ENCODE measurements around the gene CAPN1. TPM values are rescaled to one million over a fixed set of nuclear protein-coding genes. Genes with fewer than 3 reads are reported as not detected.
"Not testable (repeated sequence)": the region's sequence is repeated elsewhere in the genome, so short reads cannot be mapped to it uniquely, and the experiment has no call there.

The CAPN1 gene
- total RNA-seq, 1 experiment from 2014 or later: 256 TPM

GRCh38 chr11:65248184-65248710 lies 66.5 kb downstream of the CAPN1 start:
- CTCF ChIA-PET: interaction anchor here (1.1 kb wide), 1 partner anchor 43 kb away, joined by 3 read pairs; no protein-coding TSS in a partner anchor
- H3K36me3 ChIP-seq (ENCODE audit: control insufficient read depth, insufficient read depth, low read length); ATAC-seq; H3K27me3 ChIP-seq (ENCODE audit: control insufficient read depth, insufficient read depth, low read length); in situ Hi-C loops (cut with HindIII; ENCODE audit: low pct_unique_long_range_greater_than_20kb, low sequenced_read_pairs); H3K4me3 ChIP-seq (ENCODE audit: low read depth in 2 of 2, low read length in 2 of 2); DNase-seq (ENCODE audit: low read depth, low spot score); BruUV-seq (replicated peaks); H3K27ac ChIP-seq (ENCODE audit: low read length); intact Hi-C loops (cut with micrococcal nuclease; ENCODE audit: unreplicated experiment); H3K4me1 ChIP-seq (ENCODE audit: control insufficient read depth, insufficient read depth, low read length); POLR2A ChIA-PET; H3K9me3 ChIP-seq (ENCODE audit: control insufficient read depth, insufficient read depth, low read depth, low read length): not testable (repeated sequence)

GRCh38 chr11:65251476-65251875 lies 69.7 kb downstream of the CAPN1 start:
- ChIA-PET CTCF (interaction anchor here (1.5 to 1.7 kb wide), 2 partner anchors 11 to 26 kb away, joined by 7 read pairs; partner anchors contain the start of gene POLA2), POLR2A (no interaction called here)
- no TSS peak for BruUV-seq (replicated peaks)

More at GRCh38 chr11:65251476-65251875, 69.7 kb downstream of the CAPN1 start:
- DNase-seq (ENCODE audit: low read depth, low spot score): no peak
- intact Hi-C loops (cut with micrococcal nuclease; ENCODE audit: unreplicated experiment): no loop called here
- no peaks in the 10 kb centered on the region for H3K9me3 ChIP-seq (ENCODE audit: control insufficient read depth, insufficient read depth, low read depth, low read length)
- no peaks in the 10 kb centered on the region for H3K4me1 ChIP-seq (ENCODE audit: control insufficient read depth, insufficient read depth, low read length)
- H3K36me3 ChIP-seq (ENCODE audit: control insufficient read depth, insufficient read depth, low read length): no peaks in the 10 kb centered on the region
- no peak overlapping the region for H3K27ac ChIP-seq (ENCODE audit: low read length)
- in situ Hi-C loops (cut with HindIII; ENCODE audit: low pct_unique_long_range_greater_than_20kb, low sequenced_read_pairs): no loop called here
- no peak for ATAC-seq
- TF ChIP-seq REST (IDR thresholded peaks at IDR 0.05; ENCODE audit: insufficient read depth in 1 of 2, low read depth in 2 of 2, low read length in 1 of 2): no peak
- TF ChIP-seq CTCF (IDR thresholded peaks at IDR 0.05): no peak
- TF ChIP-seq POLR2AphosphoS5 (IDR thresholded peaks at IDR 0.05; ENCODE audit: low read depth, low read length): no peak
- no peak for TF ChIP-seq SIN3A (IDR thresholded peaks at IDR 0.05; ENCODE audit: borderline replicate concordance, insufficient read depth, low read depth, low read length)
- no peak for TF ChIP-seq TCF7L2 (IDR thresholded peaks at IDR 0.05; ENCODE audit: low read depth, low read length)
- no peaks in the 10 kb centered on the region for H3K27me3 ChIP-seq (ENCODE audit: control insufficient read depth, insufficient read depth, low read length)
- H3K4me3 ChIP-seq (ENCODE audit: low read depth in 2 of 2, low read length in 2 of 2): no peak overlapping the region

Data from Panc1 (cell line).